GM04503 (cell line): ENCODE results near the gene GNAI3.

Experiments
- DNase-seq: peaks from one replicate; pipeline ENCODE4 v3.0.0-alpha.2; 2012; ENCODE audit warnings: low read depth

GNAI3 gene

DNA sequence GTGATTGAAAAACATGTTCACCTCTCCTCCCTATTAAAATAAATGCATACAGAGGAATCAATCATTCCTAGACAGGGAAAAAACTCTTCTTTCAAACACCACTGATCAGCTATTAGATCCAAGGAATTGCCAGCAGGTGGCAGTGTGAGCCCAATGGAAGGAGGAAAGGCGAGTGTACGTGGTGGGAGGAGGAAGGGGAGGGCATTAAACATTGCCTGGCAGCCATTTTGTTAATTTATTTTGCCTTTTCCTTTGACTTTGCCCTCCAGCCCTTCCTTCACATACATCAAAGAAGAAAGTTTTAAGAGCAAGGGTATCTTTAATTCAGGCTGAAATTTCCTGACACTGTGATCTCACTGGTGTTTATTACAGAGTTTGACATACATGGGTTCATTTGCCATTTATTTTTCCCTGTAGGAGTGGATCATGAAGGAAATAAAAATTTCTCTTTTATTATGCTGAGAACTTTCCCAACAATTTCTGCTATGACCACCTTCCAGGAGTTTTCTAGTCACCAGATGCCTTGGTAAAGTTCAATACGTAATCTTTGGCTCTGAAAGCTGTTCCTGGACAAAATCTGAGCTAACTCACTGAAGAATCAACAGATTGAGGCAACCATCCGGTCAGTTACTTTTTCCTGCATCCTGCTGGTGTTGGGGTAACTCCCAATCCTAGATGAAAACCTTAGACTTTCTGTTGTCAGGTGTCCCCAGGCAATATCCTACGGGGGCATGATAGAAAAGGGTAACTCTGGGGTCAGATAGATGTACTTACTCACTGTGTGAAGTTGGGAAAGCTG, 1.9 kb upstream of the GNAI3 start:
- peak; percentile 41 for DNase-seq

DNA sequence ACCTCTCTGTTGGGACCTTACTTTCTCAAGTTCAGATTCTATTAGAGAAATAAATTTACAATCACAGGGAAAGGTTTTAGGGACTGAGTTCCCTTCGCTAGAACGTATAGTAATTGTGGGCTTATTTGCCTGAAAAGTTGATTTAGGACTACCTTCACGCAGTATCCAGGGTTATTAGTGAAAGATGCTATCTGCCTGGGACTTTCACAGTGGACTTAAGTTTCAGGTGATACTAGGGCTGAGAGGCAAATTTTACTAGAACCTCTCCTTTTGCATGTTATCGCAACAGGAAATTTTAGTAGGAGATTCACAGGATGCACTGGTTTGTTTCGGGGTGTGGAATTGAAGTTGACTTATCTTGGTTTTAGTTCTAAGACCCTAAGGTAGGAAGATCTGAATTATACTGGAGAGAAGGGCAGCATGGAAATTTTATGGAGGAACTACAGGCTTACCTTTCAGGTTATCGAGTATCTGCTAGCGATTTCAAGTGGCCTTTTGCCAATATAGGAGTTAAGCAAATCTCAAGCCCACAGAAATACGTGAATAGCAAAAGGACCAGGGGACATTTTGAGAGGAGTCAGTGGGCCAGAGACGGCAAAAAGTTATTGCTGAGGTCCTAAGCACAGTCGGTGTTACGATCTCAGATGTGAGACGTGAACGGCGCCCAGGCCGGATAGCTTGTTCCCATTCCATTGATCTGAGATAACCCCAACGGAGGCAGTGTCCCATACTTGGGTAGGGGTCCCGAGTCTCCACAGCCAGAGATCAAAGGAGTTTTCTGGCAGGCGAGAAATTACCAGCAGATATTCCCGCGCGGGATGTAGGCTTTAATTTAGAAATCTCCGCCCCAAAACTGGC, 723 bp upstream of the GNAI3 start:
- DNase-seq, result no peak

DNA sequence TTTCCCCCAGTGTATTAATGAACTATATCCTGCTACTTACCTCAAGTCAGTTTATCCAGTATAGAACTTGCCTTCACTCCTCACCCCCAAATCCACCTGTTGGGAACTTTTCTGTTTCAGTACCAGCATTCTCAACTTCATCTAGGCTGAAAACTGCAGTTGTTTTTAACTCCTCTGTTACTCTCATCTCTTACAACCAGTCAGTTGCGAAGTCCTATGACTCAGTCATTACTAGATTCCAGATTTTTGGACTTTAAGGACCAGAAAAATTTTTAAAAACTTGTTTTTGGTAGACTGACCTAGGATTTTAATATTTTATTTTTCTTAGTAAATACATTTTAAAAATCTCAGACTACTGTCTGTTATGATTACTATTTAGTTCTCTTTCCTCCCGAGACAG, 8.1 kb downstream of the GNAI3 start:
- DNase-seq, result no peak

DNA sequence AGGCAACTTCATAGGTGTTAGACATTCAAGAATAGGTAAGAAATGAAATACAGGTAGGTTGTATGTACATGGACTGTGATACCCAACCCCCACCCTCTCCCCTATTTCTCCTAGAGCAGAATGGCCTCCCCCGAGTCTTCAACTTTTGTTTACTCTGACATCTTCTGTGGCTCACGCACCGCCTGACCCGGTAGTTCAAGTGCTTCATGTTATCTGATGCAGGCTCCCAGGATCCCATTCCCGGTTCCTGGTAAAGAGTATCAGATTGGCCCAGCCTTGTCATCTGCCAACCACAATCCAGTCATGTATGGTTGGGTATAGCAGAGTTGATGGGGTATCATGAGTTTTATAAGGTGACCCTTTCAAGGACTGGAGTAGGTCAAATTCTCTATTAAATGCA, 9.1 kb downstream of the GNAI3 start:
- DNase-seq, result no peak

DNA sequence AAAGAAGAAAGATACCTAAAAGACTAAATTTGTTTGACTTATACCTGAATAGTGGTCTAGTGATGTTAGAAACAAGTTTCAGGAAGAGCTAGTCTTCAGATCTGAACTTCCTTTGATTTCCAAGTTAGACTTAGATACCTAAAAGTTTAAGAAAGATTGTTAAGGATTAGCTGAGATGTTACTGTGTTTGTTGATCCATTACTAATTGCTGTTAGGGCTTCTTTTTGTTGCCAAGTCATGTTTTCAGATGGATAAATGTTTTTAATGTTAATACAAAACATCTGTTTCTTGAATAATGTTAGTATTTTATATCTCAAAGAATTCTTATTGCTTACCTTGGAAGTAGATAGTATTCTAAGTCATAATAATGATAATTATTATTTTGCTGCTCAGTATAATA, 11.6 kb downstream of the GNAI3 start:
- no peak for DNase-seq

DNA sequence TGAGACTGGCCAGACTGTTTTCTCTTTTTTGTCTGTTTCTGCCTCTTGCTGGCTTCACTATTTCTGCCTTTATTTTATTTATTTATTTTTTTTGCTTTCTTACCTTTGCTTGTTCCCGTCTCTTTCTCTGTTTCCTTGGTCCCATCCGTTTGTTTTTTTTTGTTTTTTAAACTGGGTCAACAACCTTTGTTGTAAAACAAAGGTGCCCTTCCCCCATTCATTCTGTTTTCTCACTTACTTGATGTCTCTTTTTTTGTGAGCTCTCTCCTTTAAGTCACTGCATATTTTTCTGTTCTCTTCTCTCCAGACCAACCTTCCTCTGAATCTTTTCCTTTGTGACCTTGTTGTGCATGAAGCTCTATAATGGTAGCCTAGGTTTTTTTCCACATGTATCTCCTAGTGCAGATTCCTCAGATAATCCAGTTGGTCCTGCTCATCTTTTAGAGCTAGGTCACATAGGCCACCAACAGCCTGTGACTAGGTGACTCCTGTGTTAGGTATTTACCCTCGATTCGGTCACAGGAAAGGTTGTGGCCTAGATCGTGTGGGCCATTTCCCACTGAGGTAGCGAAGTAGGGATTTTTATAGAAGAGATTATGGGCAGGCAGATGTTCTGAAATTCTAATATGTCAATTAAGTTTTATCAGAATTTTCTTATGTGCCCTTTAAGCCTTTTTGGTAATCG, 15.9 kb downstream of the GNAI3 start:
- no peak for DNase-seq

DNA sequence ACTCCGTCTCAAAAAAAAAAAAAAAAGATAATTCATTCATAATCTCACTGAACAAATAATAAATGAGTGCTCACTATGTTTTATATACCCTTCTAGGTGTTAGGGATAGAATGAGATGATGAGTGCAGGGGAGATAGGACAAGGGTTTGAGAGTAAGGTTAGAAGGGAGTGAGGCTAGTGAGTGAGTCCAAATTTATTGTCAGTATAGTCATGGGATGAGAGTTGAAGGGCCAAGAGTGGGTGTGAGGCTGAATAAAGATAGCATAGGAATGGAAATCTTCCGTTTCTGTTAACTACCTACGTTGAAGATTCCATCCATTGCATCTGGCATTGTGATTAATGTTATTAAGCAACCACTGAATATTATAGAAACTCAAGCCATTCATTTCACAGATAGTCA, 16.8 kb downstream of the GNAI3 start:
- no peak for DNase-seq

DNA sequence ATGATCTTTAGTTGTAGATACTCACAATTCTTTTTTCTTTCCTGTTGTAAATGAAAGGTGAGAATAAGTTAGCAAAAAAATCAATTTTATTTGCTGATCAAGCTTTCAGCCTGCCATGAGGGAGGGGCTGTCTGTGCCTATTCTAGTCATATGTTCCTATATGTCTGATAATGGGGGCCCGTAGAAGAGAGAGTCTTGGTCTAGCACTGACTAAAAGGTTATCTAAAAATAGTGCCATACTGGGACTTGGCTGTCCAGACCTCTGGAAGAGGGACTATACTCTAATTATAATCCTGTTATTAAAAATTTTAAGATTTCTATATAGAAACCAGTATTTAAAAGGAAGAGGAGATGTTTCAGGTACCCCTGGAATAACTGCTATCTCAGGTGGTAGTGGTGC, 18.6 kb downstream of the GNAI3 start:
- DNase-seq, result no peak

DNA sequence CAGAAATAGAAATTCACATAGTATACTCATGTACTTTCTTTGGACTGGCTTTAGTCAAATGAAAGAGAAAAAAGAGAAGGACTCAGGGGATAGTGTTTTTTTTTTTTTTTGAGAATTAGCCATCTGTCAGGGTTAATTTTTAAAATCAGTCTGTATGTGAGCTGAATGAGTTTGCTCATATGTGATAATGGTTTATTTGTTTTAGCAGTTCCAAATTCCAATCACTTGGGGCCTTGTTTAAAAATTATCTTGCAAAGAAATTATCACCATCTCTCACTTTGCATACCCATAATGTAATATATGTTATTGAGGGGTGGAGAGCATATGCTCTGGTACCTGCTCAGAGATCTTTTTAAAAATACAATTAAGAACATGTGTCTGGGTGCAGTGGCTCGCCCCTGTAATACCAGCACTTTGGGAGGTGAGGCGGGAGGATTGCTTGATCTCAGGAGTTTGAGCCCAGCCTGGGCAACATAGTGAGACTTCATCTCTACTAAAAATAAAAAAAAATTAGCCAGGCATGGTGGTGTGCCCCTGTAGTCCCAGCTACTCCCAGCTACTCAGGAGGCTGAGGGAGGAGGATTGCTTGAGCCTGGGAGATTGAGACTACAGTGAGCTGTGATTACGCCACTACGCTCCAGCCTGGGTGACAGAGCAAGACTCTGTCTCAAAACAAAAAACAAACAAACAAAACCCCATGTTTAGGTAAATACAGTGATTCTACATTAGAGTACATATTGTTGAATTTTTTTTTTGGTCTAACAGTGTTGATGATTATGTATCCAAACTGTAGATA, 19.7 kb downstream of the GNAI3 start:
- DNase-seq, result no peak

DNA sequence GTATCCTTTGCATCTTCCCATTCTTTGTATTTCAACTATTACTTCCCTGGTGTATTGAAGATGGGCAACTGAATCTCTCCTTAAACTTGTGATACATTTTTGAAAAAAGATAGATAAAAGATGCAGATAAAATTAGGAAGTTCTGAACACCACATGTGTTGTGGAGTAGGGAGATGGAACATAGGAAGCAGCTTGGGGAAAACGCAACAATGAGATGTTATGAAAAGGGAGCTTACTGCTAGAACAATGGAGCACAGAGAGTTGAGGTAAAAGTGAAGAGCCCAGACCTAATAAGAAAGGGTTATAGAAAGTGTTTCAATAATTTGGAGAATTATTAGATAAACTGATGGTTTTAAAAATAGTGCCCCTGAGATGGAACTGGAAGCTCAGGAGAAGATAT, 20.9 kb downstream of the GNAI3 start:
- DNase-seq, result no peak

DNA sequence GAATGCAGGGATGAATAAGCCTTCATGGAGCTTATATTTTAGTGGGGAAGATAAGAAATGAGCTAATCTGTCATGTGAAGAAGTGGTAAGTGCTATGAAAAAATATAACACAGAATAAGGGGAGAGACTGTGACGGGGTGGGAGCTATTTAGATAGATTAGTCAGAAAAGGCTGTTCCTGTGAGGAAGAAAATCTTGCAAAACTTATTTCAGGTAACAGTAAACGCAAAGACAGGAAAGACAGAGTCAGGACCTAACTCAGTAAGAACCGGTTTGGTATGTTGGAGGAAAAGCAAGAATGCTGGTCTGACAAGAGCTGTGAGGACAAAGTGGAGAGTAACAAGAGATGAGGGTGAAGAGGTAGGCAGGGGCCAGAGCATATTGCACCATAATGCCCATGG, 22.0 kb downstream of the GNAI3 start:
- DNase-seq, result no peak

DNA sequence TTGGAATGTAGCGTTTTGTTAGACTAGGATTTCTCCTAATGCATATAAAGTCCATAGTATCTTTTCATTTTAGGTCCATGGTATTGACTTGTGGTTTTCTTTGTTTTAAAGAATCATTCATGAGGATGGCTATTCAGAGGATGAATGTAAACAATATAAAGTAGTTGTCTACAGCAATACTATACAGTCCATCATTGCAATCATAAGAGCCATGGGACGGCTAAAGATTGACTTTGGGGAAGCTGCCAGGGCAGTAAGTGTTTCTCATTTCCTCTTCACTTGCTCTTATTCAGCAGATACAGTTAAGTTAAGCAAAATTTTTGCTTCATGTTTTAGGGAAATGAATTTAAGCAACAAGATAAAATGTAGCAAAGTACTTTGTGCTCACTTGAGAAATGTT, 25.4 kb downstream of the GNAI3 start:
- no peak for DNase-seq

DNA sequence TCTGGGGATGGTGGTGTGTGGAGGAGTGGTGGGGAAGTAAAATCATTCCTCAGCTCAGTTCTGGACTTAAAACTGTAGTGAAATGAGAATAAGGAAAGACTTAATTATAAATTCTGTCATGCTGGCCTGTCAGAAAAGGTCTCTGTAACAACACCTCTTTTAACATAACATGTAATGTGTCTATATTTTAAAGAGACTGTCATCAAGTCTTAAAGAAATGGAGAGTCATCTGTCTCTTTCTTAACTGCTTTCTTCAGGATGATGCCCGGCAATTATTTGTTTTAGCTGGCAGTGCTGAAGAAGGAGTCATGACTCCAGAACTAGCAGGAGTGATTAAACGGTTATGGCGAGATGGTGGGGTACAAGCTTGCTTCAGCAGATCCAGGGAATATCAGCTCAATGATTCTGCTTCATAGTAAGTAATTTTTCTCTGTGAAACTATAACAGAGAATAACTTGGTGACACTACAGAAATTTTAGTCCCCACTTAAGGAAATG, 30.6 kb downstream of the GNAI3 start:
- no peak for DNase-seq

DNA sequence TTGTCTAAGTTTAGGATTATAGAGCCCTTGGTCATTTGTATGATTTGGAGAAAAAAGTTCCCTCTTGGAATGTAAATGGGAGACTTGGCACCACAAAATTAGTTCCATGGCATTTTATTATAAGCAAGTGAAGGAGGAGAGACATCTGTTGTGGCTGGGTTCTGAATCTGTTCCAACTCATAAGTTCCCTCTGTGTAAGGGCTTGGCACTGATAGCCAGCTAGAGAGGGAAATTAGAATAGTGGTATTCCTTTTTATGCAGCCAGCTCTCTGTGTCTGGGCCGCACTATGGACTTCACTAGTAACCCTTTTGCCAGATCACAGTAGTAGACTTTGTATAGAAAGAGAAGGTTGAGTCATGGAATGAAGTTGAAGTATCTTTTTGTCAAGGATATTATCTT, 31.1 kb downstream of the GNAI3 start:
- no peak for DNase-seq

DNA sequence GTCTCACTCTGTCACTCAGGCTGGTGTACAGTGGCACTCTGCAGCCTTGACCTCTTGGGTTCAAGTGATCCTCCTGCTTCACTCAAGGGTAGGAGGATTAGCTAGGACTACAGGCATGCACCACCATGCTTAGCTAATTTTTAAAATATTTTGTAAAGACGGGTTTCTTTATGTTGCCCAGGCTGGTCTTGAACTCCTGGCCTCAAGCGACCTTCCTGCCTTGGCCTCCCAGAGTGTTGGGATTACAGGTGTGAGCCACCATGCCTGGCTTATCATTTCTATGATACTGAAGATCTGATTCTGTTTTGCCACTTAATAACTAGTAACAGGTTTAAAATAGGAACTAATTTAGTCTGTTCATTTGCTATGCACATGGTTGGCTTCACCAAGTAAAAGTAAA, 33.6 kb downstream of the GNAI3 start:
- no peak for DNase-seq

DNA sequence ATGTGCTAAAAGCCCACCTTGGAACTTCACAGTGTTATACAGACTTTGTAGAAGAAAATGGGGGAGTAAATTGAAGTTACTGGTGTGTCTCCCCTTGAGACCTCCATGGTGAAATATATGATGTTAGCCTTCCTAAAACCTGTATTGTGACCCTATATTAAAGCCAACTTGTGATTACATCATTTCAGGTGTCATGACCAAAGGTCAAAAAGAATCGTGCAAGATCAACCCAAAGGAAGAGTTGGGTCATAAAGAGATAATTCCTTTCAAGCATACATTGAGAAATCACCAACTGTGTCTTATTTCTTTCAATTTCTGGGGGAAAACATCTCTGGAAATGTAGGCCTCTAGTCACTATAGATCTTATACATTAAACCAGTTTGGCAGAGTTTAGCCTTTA, 36.4 kb downstream of the GNAI3 start:
- no peak for DNase-seq

DNA sequence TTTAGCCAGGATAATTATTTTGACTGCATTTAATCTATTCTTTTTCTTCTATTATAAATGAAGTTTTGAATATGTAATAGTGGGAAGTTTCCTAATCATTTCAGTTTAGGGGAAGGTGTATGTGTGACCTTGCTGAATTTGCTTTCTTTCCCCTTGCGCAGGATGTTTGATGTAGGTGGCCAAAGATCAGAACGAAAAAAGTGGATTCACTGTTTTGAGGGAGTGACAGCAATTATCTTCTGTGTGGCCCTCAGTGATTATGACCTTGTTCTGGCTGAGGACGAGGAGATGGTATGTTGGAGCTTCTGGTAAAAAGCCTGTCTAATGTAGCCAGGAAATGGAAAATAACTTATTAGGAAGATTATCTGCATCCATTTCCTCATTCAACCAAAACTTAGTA, 37.6 kb downstream of the GNAI3 start:
- no peak for DNase-seq

DNA sequence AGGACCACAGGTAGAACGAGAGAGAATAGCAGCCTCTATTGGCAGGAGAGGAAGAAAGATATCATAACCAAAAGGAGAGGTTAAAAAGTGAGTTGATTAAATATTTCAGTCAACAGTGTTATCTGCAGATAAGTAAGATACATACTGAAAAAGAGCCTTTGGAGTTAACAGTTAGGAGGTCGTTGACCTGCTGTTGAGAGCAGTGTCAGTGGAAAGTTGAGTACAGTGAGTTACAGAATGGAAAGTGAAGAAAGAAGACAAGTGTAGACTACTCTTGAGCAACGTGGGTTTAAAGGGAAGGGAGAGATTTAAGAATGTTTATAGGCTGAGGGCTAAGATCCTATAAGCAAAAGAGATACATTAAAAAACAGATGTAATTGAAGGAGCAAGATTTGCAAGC, 40.8 kb downstream of the GNAI3 start:
- no peak for DNase-seq

DNA sequence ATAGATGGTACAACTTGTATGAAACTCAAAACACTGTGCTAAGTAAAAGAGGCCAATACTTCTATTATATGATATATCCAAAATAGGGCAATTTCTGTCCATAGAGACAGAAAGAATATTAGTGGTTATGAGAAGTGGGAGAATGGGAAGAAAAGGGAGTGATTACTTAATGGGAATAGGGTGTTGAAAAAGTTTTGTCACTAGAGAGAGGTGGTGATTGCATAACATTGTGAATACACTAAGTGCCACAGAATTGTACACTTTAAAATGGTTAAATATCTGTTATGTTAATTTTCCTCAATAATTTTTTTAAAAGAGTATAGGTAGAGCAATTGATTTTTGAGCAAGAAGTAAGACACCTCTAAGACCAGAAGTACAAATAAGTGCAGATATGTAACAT, 41.3 kb downstream of the GNAI3 start:
- no peak for DNase-seq

DNA sequence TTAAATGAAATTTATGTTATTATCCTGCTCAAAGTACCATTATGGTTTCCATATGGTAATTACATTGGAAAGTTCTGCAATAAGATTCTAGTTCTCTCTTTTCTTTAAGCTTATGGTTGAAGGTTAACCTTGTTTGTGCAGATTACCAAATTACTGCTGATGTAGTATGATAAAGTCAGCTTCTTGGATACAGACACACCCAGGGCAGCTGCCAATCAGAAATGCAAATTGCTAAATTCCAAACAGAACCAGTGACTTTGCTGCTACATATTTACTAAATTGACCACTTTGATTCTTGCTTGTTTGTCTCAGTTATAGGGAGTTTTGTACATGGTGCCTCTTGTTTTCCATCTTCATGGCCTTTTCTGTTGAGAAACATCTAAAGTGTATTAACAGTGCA, 44.5 kb downstream of the GNAI3 start:
- no peak for DNase-seq

DNA sequence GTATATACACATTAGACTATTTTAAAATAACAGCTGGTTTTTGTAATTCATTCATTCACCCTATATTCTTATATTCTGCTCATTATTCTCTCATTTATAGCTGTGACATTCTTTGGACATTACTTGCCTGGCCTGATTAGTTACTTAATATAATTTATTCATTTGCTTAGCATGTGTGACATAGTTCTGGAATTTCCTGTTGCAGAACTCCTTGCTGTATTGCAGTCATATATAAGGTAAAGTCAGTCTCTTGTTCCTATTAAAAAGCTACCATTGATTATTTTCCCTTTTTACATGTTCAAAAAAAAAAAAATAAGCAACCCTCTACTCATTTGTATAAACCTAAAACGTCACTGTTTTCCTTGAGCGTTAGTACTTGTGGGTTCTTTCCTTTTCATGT, 47.1 kb downstream of the GNAI3 start:
- DNase-seq, result no peak

DNA sequence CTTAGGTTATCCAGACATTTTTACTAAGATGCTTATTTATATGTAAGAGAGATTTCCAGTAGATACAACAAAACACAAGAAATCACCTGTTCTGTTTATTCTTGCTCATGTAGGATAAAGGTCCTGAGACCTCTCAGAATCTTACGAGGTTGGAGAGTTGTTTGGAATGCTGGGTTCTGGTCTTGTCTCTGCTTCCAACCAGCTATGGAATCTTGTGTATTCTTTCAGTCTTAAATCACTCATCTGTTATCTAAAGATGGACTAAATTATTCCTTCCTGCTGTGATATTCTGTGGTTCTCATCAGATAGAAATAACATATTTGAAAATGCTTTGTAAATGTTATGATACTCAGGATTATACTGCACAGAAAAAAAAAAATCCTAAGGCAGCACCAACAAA, 49.7 kb downstream of the GNAI3 start:
- no peak for DNase-seq
